Stimulated activated effector memory CD8-positive, alpha-beta T cell treated with anti-CD3 and anti-CD28 coated beads, Interleukin-12 subunit alpha, Interleukin-12 subunit beta, amount 100 ng/mL, for 72 hours (primary cell): ENCODE data around the gene RNASEH2B.

Experiments used
- ATAC-seq: fragments of 150-1000 bp; cut with Tn5 transposase; 2 replicates; pipeline ENCODE4 v1.10.0; 2021
- DNase-seq, 2 donors: peaks; one replicate each; pipeline ENCODE4 v3.0.0; 2021 to 2022; ENCODE audit warnings: low spot score in 2 of 2
- H3K27ac Mint-ChIP-seq: one replicate; pipeline ENCODE4 v1.8.0; 2022; ENCODE audit warnings: mild to moderate bottlenecking, mixed read lengths
- H3K36me3 Mint-ChIP-seq: one replicate; pipeline ENCODE4 v1.8.0; 2022; ENCODE audit warnings: mild to moderate bottlenecking, mixed read lengths
- H3K4me1 Mint-ChIP-seq: one replicate; pipeline ENCODE4 v1.8.0; 2022; ENCODE audit warnings: mixed read lengths
- H3K4me3 Mint-ChIP-seq: one replicate; pipeline ENCODE4 v1.8.0; 2022; ENCODE audit warnings: mild to moderate bottlenecking, mixed read lengths
- H3K9me3 Mint-ChIP-seq: one replicate; pipeline ENCODE4 v1.8.0; 2022; ENCODE audit warnings: mixed read lengths

RNASEH2B gene

GRCh38 chr13:50991579-50992521 lies 82.3 kb downstream of the RNASEH2B start:
- peaks cover 4% of the 10 kb centered on the region for H3K9me3 Mint-ChIP-seq
- H3K36me3 Mint-ChIP-seq: no peaks in the 10 kb centered on the region
- peak overlapping the region; percentile 11 for H3K4me3 Mint-ChIP-seq
- H3K27ac Mint-ChIP-seq: peak overlapping the region; percentile 63
- ATAC-seq (peak; percentile 86), DNase-seq (no peak)
- peaks cover 20% of the 10 kb centered on the region for H3K4me1 Mint-ChIP-seq

GRCh38 chr13:50993371-50993770 lies 83.8 kb downstream of the RNASEH2B start:
- ATAC-seq (no peak), DNase-seq (no peak)
- Mint-ChIP-seq H3K27ac (no peak overlapping the region), H3K36me3 (no peaks in the 10 kb centered on the region), H3K9me3 (peaks cover 4% of the 10 kb centered on the region), H3K4me3 (no peak overlapping the region), H3K4me1 (peaks cover 20% of the 10 kb centered on the region)

GRCh38 chr13:50993934-50994333 lies 84.3 kb downstream of the RNASEH2B start:
- ATAC-seq: no peak
- Mint-ChIP-seq H3K4me3 (no peak overlapping the region), H3K36me3 (no peaks in the 10 kb centered on the region), H3K9me3 (peaks cover under 1% of the 10 kb centered on the region), H3K4me1 (peaks cover 20% of the 10 kb centered on the region), H3K27ac (no peak overlapping the region)
- no peak for DNase-seq

- Mint-ChIP-seq H3K4me3 (no peak overlapping the region), H3K9me3 (no peaks in the 10 kb centered on the region), H3K27ac (no peak overlapping the region), H3K36me3 (no peaks in the 10 kb centered on the region), H3K4me1 (peaks cover 20% of the 10 kb centered on the region)
- ATAC-seq: no peak
- no peak for DNase-seq
These were observed 85.1 kb downstream of the RNASEH2B start for GRCh38 chr13:50994651-50995050.

- DNase-seq (no peak), ATAC-seq (no peak)
- H3K4me3 Mint-ChIP-seq: no peak overlapping the region
- H3K36me3 Mint-ChIP-seq: no peaks in the 10 kb centered on the region
- H3K9me3 Mint-ChIP-seq: no peaks in the 10 kb centered on the region
- peaks cover 15% of the 10 kb centered on the region for H3K4me1 Mint-ChIP-seq
- no peak overlapping the region for H3K27ac Mint-ChIP-seq
These were observed 86.3 kb downstream of the RNASEH2B start for GRCh38 chr13:50995854-50996253.

- H3K36me3 Mint-ChIP-seq: no peaks in the 10 kb centered on the region
- no peak for DNase-seq
- H3K27ac Mint-ChIP-seq: no peak overlapping the region
- no peaks in the 10 kb centered on the region for H3K4me1 Mint-ChIP-seq
- no peak overlapping the region for H3K4me3 Mint-ChIP-seq
- H3K9me3 Mint-ChIP-seq: no peaks in the 10 kb centered on the region
- ATAC-seq: no peak
These were observed 88.7 kb downstream of the RNASEH2B start for GRCh38 chr13:50998326-50998725.

GRCh38 chr13:50999641-51000040 lies 90.0 kb downstream of the RNASEH2B start:
- no peak overlapping the region for H3K27ac Mint-ChIP-seq
- ATAC-seq (no peak), DNase-seq (no peak)
- H3K36me3 Mint-ChIP-seq: no peaks in the 10 kb centered on the region
- no peak overlapping the region for H3K4me3 Mint-ChIP-seq
- H3K9me3 Mint-ChIP-seq: no peaks in the 10 kb centered on the region
- no peaks in the 10 kb centered on the region for H3K4me1 Mint-ChIP-seq

- no peak overlapping the region for H3K27ac Mint-ChIP-seq
- H3K4me3 Mint-ChIP-seq: no peak overlapping the region
- H3K4me1 Mint-ChIP-seq: no peaks in the 10 kb centered on the region
- H3K9me3 Mint-ChIP-seq: no peaks in the 10 kb centered on the region
- DNase-seq (no peak), ATAC-seq (no peak)
- no peaks in the 10 kb centered on the region for H3K36me3 Mint-ChIP-seq
These were observed 90.5 kb downstream of the RNASEH2B start for GRCh38 chr13:51000061-51000460.

- Mint-ChIP-seq H3K27ac (no peak overlapping the region), H3K4me1 (no peaks in the 10 kb centered on the region), H3K36me3 (no peaks in the 10 kb centered on the region), H3K9me3 (no peaks in the 10 kb centered on the region), H3K4me3 (no peak overlapping the region)
- no peak for DNase-seq
- ATAC-seq: no peak
These were observed 91.1 kb downstream of the RNASEH2B start for GRCh38 chr13:51000571-51001260.

- no peak overlapping the region for H3K4me3 Mint-ChIP-seq
- H3K4me1 Mint-ChIP-seq: no peaks in the 10 kb centered on the region
- no peak for ATAC-seq
- no peak overlapping the region for H3K27ac Mint-ChIP-seq
- H3K9me3 Mint-ChIP-seq: no peaks in the 10 kb centered on the region
- H3K36me3 Mint-ChIP-seq: no peaks in the 10 kb centered on the region
- DNase-seq: no peak
These were observed 91.7 kb downstream of the RNASEH2B start for GRCh38 chr13:51001335-51001734.

GRCh38 chr13:51002736-51003135 lies 93.1 kb downstream of the RNASEH2B start:
- DNase-seq (no peak), ATAC-seq (no peak)
- H3K27ac Mint-ChIP-seq: no peak overlapping the region
- H3K4me3 Mint-ChIP-seq: no peak overlapping the region
- H3K4me1 Mint-ChIP-seq: no peaks in the 10 kb centered on the region
- H3K9me3 Mint-ChIP-seq: no peaks in the 10 kb centered on the region
- H3K36me3 Mint-ChIP-seq: no peaks in the 10 kb centered on the region

GRCh38 chr13:51003642-51004041 lies 94.1 kb downstream of the RNASEH2B start:
- Mint-ChIP-seq H3K9me3 (no peaks in the 10 kb centered on the region), H3K4me3 (no peak overlapping the region), H3K27ac (no peak overlapping the region), H3K36me3 (no peaks in the 10 kb centered on the region), H3K4me1 (no peaks in the 10 kb centered on the region)
- DNase-seq (no peak), ATAC-seq (no peak)

- ATAC-seq (no peak), DNase-seq (no peak)
- no peak overlapping the region for H3K27ac Mint-ChIP-seq
- no peaks in the 10 kb centered on the region for H3K9me3 Mint-ChIP-seq
- H3K36me3 Mint-ChIP-seq: no peaks in the 10 kb centered on the region
- no peak overlapping the region for H3K4me3 Mint-ChIP-seq
- no peaks in the 10 kb centered on the region for H3K4me1 Mint-ChIP-seq
These were observed 94.7 kb downstream of the RNASEH2B start for GRCh38 chr13:51004111-51004865.

GRCh38 chr13:51004918-51005460 lies 95.4 kb downstream of the RNASEH2B start:
- DNase-seq: no peak
- Mint-ChIP-seq H3K9me3 (no peaks in the 10 kb centered on the region), H3K36me3 (no peaks in the 10 kb centered on the region), H3K4me3 (no peak overlapping the region), H3K4me1 (no peaks in the 10 kb centered on the region), H3K27ac (no peak overlapping the region)
- ATAC-seq: no peak

GRCh38 chr13:51005566-51005965 lies 96.0 kb downstream of the RNASEH2B start:
- Mint-ChIP-seq H3K27ac (no peak overlapping the region), H3K4me1 (no peaks in the 10 kb centered on the region), H3K36me3 (no peaks in the 10 kb centered on the region), H3K9me3 (no peaks in the 10 kb centered on the region), H3K4me3 (no peak overlapping the region)
- DNase-seq (no peak), ATAC-seq (no peak)
